ENCODE results near the gene KCNG4.

DNA sequence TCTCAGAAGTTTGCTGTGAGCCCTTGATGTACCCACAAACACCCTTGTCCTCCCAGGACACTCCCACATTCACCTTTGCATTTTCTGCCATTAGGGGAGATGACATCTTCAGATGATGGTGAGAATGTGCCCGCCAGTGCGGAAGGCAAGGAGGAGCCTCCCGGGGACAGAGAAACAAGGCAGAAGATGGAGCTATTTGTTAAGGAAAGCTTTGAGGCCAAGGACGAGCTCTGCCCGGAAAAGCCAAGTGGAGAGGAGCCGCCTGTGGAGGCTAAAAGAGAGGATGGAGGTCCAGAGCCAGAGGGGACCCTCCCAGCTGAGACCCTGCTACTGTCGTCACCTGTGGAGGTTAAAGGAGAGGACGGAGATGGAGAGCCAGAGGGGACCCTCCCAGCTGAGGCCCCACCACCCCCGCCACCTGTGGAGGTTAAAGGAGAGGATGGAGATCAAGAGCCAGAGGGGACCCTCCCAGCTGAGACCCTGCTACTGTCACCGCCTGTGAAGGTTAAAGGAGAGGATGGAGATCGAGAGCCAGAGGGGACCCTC, 70.0 kb downstream of the KCNG4 start:
- TF ChIP-seq, protein P1, sequence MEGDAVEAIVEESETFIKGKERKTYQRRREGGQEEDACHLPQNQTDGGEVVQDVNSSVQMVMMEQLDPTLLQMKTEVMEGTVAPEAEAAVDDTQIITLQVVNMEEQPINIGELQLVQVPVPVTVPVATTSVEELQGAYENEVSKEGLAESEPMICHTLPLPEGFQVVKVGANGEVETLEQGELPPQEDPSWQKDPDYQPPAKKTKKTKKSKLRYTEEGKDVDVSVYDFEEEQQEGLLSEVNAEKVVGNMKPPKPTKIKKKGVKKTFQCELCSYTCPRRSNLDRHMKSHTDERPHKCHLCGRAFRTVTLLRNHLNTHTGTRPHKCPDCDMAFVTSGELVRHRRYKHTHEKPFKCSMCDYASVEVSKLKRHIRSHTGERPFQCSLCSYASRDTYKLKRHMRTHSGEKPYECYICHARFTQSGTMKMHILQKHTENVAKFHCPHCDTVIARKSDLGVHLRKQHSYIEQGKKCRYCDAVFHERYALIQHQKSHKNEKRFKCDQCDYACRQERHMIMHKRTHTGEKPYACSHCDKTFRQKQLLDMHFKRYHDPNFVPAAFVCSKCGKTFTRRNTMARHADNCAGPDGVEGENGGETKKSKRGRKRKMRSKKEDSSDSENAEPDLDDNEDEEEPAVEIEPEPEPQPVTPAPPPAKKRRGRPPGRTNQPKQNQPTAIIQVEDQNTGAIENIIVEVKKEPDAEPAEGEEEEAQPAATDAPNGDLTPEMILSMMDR (IDR thresholded peaks at IDR 0.05) = no peak
- TF ChIP-seq POLR2AphosphoS5 (IDR thresholded peaks at IDR 0.05; ENCODE audit: low read depth, low read length) (no peak), SIN3A (IDR thresholded peaks at IDR 0.05; ENCODE audit: borderline replicate concordance, insufficient read depth, low read depth, low read length) (no peak), TCF7L2 (IDR thresholded peaks at IDR 0.05; ENCODE audit: low read depth, low read length) (no peak)
